Calu3 (cell line): ENCODE results near the gene VWF. TPM values are rescaled to one million over a fixed set of nuclear protein-coding genes. Genes with fewer than 3 reads are reported as not detected.

Experiments
- BruUV-seq: library from RNA; stranded (reverse); fragments of 400-500 nt; replicated peaks from 2 replicates; lab custom pipeline; 2021; lab: Mats Ljungman, UMichigan
- CTCF ChIA-PET: fragments of 300-600 bp; sonication (Branson Sonifier 250); formaldehyde crosslinking; loops from one replicate; lab custom pipeline; 2022; ENCODE audit warnings: antibody characterized with exemption; lab: Charles Lee
- DNase-seq: peaks from one replicate; pipeline ENCODE4 v3.0.0; 2022
- H3K27ac Mint-ChIP-seq: one replicate; pipeline ENCODE4 v1.8.0; 2022; ENCODE audit warnings: mixed read lengths; ENCODE audit not compliant: unreplicated experiment
- H3K27me3 Mint-ChIP-seq: one replicate; pipeline ENCODE4 v1.8.0; 2022; ENCODE audit warnings: mixed read lengths; ENCODE audit not compliant: unreplicated experiment
- H3K36me3 Mint-ChIP-seq: one replicate; pipeline ENCODE4 v1.8.0; 2022; ENCODE audit warnings: mild to moderate bottlenecking, moderate library complexity, mixed read lengths; ENCODE audit not compliant: insufficient read depth, unreplicated experiment
- H3K4me1 Mint-ChIP-seq: one replicate; pipeline ENCODE4 v1.8.0; 2022; ENCODE audit warnings: mild to moderate bottlenecking, low read depth, mixed read lengths; ENCODE audit not compliant: unreplicated experiment
- H3K4me3 Mint-ChIP-seq: one replicate; pipeline ENCODE4 v1.8.0; 2022; ENCODE audit warnings: mild to moderate bottlenecking, low read depth, moderate library complexity, mixed read lengths; ENCODE audit not compliant: unreplicated experiment
- H3K9me3 Mint-ChIP-seq: one replicate; pipeline ENCODE4 v1.8.0; 2022; ENCODE audit warnings: low read depth, mixed read lengths; ENCODE audit not compliant: unreplicated experiment
- intact Hi-C: fragments of 100-400 bp; cut with micrococcal nuclease; formaldehyde crosslinking; loops from one replicate; pipeline ENCODE4 v1.10.0; 2022; ENCODE audit not compliant: unreplicated experiment
- total RNA-seq: library from RNA; stranded (reverse); gene quantifications from 2 replicates; pipeline ENCODE4 v1.2.3, GENCODE V29; 2022
- TF ChIP-seq, protein P1 (sequence below): fragments of 200-600 bp; IDR thresholded peaks from one replicate; pipeline ENCODE4 v1.8.0; 2022; ENCODE audit warnings: antibody characterized with exemption; ENCODE audit not compliant: unreplicated experiment

Gene VWF
- total RNA-seq, 1 experiment from 2014 or later, result not detected

- intact Hi-C loops, result no loop called here
- TF ChIP-seq, protein P1, sequence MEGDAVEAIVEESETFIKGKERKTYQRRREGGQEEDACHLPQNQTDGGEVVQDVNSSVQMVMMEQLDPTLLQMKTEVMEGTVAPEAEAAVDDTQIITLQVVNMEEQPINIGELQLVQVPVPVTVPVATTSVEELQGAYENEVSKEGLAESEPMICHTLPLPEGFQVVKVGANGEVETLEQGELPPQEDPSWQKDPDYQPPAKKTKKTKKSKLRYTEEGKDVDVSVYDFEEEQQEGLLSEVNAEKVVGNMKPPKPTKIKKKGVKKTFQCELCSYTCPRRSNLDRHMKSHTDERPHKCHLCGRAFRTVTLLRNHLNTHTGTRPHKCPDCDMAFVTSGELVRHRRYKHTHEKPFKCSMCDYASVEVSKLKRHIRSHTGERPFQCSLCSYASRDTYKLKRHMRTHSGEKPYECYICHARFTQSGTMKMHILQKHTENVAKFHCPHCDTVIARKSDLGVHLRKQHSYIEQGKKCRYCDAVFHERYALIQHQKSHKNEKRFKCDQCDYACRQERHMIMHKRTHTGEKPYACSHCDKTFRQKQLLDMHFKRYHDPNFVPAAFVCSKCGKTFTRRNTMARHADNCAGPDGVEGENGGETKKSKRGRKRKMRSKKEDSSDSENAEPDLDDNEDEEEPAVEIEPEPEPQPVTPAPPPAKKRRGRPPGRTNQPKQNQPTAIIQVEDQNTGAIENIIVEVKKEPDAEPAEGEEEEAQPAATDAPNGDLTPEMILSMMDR, result no peak
- Mint-ChIP-seq H3K9me3 (no peaks in the 10 kb centered on the region), H3K4me3 (no peak overlapping the region), H3K36me3 (no peaks in the 10 kb centered on the region), H3K27ac (no peak overlapping the region), H3K27me3 (peaks cover 80% of the 10 kb centered on the region), H3K4me1 (no peaks in the 10 kb centered on the region)
- no TSS peak for BruUV-seq
- DNase-seq, result no peak
- CTCF ChIA-PET, result no interaction called here
These were observed 203.2 kb downstream of the VWF start for GRCh38 chr12:5921027-5921909.

DNA sequence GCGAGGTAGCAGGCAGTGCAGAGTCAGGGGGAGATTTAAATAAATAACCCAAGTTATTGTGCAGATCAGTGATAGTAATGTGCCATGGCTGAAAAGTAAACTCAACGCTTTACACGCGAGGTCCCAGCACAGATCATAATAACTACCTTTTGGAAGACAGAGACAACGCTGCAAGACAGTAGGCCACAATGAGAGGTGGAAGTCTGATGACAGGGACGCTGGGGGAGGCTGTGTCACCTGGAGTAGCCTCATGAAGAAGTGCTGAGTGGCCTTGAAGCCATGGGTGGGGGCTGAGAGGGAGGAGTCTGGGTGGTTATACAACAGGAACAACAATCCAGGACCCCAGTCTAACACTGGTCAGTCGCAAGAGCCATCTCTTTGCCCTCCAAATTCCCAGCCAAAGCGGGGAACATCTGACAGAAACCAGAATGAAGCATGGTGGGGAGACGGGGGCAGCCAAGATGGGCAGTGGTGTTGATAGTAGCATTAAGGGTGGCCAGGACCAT lies 207.6 kb downstream of the VWF start:
- no peaks in the 10 kb centered on the region for H3K36me3 Mint-ChIP-seq
- intact Hi-C loops, result no loop called here
- CTCF ChIA-PET, result no interaction called here
- H3K9me3 Mint-ChIP-seq, result no peaks in the 10 kb centered on the region
- no peaks in the 10 kb centered on the region for H3K4me1 Mint-ChIP-seq
- TF ChIP-seq, protein P1, result no peak
- H3K4me3 Mint-ChIP-seq, result no peak overlapping the region
- no peak overlapping the region for H3K27ac Mint-ChIP-seq
- H3K27me3 Mint-ChIP-seq, result peaks cover 77% of the 10 kb centered on the region
- no peak for DNase-seq
- BruUV-seq, result no TSS peak

- CTCF ChIA-PET, result no interaction called here
- H3K9me3 Mint-ChIP-seq, result no peaks in the 10 kb centered on the region
- DNase-seq, result no peak
- no TSS peak for BruUV-seq
- no peaks in the 10 kb centered on the region for H3K4me1 Mint-ChIP-seq
- H3K4me3 Mint-ChIP-seq, result no peak overlapping the region
- H3K27me3 Mint-ChIP-seq, result peaks cover 77% of the 10 kb centered on the region
- no peak overlapping the region for H3K27ac Mint-ChIP-seq
- TF ChIP-seq, protein P1, result no peak
- intact Hi-C loops, result no loop called here
- H3K36me3 Mint-ChIP-seq, result no peaks in the 10 kb centered on the region
These were observed 209.0 kb downstream of the VWF start for GRCh38 chr12:5915511-5915910.

DNA sequence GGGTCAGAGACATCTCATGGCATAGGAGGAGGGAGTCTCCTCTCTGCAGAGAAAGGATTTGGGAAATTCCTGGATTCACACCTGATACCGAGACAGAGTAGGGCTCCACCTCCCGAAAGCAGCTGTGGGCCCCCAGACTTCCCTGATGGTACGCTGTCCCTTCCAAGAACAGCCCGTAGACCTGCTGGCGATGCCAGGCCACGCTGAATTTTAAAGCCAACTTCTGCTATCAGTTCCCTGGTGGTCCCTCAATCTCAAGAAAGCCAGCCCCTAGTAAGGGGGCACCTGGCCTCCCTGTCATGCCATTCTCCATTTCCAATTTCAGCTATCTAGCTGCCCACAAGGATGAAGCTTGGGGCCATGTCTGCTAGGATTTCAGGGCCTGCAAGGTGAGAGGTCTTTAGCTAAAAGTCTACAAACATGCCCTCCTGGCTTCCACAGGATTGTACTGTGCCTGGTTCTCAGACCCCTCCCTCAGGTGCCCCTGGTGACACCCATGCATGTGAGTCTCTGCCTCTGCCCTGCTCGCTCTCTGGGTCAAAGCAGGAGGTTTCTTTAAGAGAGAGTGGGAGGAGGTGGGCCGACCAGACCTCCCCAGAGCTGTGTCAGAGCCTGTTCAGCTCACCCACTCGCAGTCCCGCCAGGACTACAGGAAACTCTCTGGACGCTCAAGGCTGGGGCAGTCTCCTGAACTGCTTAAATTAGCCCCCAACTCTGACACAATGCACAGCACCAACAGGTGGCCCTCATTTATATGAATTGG lies 209.9 kb downstream of the VWF start:
- intact Hi-C loops, result no loop called here
- Mint-ChIP-seq H3K36me3 (no peaks in the 10 kb centered on the region), H3K9me3 (no peaks in the 10 kb centered on the region), H3K27ac (no peak overlapping the region), H3K4me3 (no peak overlapping the region), H3K27me3 (peaks cover 71% of the 10 kb centered on the region), H3K4me1 (no peaks in the 10 kb centered on the region)
- TF ChIP-seq, protein P1, result no peak
- DNase-seq, result no peak
- CTCF ChIA-PET, result no interaction called here
- BruUV-seq, result no TSS peak
